ENCODE measurements around the gene SERINC2.
"Not testable (repeated sequence)": the region's sequence is repeated elsewhere in the genome, so short reads cannot be mapped to it uniquely, and the experiment has no call there.

Gene SERINC2

DNA sequence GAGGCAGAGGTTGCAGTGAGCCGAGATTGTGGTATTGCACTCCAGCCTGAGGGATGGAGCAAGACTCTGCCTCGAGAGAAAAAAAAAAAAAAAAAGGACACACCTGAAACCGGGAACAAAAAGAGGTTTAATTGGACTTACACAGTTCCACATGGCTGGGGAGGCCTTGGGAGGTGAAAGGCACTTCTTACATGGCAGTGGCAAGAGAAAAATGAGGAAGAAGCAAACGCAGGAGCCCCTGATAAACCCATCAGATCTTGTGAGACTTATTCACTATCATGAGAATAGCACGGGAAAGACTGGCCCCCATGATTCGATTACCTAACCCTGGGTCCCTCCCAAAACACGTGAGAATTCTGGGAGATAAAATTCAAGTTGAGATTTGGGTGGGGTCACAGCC lies 61.6 kb downstream of the SERINC2 start:
- not testable (repeated sequence) for DNase-seq (ENCODE audit: low read depth)

DNA sequence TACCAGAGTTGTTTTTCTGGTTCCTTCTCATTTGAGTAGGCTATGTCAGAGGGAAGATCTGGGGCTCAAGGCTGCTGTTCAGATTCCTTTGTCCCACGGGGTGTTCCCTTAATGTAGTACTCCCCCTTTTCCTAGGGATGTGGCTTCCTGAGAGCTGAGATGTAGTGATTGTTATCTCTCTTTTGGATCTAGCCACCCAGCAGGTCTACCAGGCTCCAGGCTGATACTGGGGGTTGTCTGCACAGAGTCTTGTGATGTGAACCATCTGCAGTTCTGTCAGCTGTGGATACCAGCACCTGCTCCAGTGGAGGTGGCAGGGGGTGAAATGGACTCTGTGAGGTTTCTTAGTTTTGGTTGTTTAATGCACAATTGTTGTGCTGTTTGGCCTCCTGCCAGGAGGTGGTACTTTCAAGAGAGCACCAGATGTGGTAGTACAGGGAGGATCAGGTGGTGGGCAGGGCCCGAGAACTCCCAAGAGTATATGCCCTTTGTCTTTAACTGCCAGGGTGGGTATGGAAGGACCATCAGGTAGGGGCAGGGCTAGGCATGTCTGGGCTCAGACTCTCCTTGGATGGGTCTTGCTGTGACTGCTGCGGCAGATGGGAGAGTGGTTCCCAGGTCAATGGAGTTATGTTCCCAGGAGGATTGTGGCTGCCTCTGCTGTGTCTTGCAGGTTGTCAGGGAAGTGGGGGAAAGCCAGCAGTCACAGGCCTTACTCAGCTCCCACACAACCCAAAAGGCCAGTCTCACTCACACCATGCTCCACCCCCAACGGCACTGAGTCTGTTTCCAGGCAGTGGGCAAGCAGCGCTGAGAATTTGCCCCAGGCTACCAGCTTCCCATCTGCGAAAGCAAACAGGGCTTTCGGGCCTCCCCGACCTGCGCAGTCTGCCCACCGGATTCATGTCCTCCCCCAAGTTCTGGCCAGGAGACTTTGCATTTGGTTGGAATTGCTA lies 64.2 kb downstream of the SERINC2 start:
- DNase-seq (ENCODE audit: low read depth), result no peak
- H3K4me3 ChIP-seq (ENCODE audit: low read length), result no peak overlapping the region
- no peak for TF ChIP-seq CTCF (conservative IDR thresholded peaks at IDR 0.05; ENCODE audit: low read depth, low read length)

More for the DNA sequence above, 61.6 kb downstream of the SERINC2 start:
- not testable (repeated sequence) for H3K4me3 ChIP-seq (ENCODE audit: low read length)

- no peak for TF ChIP-seq CTCF (conservative IDR thresholded peaks at IDR 0.05; ENCODE audit: low read depth, low read length)
- DNase-seq (ENCODE audit: low read depth), result no peak
- H3K4me3 ChIP-seq (ENCODE audit: low read length), result no peak overlapping the region
Observed at GRCh38 chr1:31478167-31478566, 65.2 kb downstream of the SERINC2 start.

GRCh38 chr1:31479811-31480210 lies 66.8 kb downstream of the SERINC2 start:
- no peak overlapping the region for H3K4me3 ChIP-seq (ENCODE audit: low read length)
- no peak for DNase-seq (ENCODE audit: low read depth)
- no peak for TF ChIP-seq CTCF (conservative IDR thresholded peaks at IDR 0.05; ENCODE audit: low read depth, low read length)

- H3K4me3 ChIP-seq (ENCODE audit: low read length); DNase-seq (ENCODE audit: low read depth): not testable (repeated sequence)
Observed at GRCh38 chr1:31480426-31480825, 67.4 kb downstream of the SERINC2 start.

DNA sequence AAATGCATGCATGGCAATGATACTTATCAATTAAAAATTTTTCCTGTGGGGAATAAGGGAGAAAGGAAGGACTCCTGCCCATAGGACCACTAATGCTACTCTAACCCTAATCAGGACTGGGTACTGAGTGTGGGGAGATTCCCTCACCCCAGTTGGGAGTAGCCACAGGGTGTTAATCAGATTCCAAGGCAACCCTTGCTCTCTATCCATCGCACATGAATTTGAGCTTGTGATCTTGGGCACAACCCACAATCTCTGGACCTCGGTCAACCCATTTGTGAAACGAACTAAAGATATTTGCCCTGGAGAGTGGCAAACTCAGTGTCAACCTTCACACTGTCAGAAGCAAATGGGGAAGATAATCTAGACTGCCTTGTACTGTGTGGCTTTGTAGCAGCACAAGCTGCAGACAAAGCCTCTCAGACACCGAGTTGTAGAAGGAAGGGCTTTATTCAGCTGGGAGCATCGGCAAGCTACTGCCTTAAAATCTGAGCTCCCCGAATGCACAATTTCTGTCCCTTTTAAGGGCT lies 69.5 kb downstream of the SERINC2 start:
- H3K4me3 ChIP-seq (ENCODE audit: low read length), result no peak overlapping the region
- DNase-seq (ENCODE audit: low read depth), result no peak
- no peak for TF ChIP-seq CTCF (conservative IDR thresholded peaks at IDR 0.05; ENCODE audit: low read depth, low read length)

GRCh38 chr1:31483012-31483946 lies 70.3 kb downstream of the SERINC2 start:
- no peak overlapping the region for H3K4me3 ChIP-seq (ENCODE audit: low read length)
- no peak for TF ChIP-seq CTCF (conservative IDR thresholded peaks at IDR 0.05; ENCODE audit: low read depth, low read length)
- peak; percentile 25 for DNase-seq (ENCODE audit: low read depth)
